Stimulated activated CD4-positive, alpha-beta T cell treated with anti-CD3 and anti-CD28 coated beads, TNF-alpha, amount 100 ng/mL, for 4 hours (primary cell): ENCODE results near the gene IER5.

Experiments used
- DNase-seq, 3 experiments: peaks; one replicate each; pipeline ENCODE4 v3.0.0-alpha.2; 2020; ENCODE audit warnings: low read depth in 3 of 3

Gene IER5

DNA sequence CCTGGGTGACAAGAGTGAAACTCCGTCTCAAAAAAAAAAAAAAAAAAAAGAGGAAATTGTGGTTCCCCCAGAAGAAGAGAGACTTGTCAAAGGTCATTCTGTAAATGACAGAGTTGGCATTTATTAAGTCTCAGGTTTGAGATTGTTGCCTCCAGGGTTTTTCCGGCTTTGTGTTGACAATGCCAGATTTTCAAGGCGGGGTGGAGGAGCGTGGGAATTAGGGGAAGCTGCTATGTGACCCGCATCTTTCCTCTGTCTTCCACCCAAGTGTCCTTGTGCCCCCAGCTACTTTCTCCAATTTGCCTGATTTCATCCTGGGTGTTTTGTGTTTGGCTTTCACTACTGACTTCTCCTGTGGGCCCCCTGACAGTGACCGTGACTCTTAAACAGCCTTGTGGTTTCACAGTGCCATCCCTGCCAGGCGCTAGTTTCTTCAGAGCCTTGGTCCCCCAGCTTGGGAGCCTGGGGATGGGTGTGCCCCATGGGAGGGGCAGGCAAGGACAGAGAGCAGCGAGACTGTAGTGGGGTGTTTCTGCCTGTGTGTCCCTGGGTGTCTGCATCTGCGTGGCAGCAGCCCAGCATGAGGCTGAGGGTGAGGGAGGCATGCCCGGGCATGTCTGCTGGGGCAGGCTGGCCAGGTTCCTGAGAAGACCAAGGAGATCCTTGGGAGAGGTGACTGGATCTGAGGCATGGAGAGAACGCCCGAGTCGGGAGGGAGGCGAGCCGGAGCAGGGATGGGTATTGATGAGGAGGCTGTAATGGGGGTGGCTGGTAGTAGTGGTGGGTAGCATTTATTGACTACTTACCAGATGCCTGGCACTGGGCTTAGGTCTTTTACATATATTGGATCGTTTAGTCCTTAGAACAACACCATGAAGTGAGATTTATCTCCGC lies 46.3 kb downstream of the IER5 start:
- no peak for DNase-seq

DNA sequence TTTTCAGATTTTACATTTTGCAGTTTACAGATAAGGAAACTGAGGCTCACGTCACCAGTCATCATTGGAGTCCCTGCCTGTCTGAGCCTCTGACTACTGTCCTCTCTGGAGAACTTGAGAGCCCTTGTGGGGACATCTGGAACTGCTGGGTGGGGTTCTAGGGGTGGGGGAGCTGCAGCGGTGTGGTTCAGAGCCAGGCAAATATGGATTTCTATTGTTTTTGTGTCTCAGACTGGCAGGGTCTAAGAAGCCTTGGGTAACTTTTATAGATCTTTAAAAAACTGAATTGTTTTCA lies 46.9 kb downstream of the IER5 start:
- no peak for DNase-seq

DNA sequence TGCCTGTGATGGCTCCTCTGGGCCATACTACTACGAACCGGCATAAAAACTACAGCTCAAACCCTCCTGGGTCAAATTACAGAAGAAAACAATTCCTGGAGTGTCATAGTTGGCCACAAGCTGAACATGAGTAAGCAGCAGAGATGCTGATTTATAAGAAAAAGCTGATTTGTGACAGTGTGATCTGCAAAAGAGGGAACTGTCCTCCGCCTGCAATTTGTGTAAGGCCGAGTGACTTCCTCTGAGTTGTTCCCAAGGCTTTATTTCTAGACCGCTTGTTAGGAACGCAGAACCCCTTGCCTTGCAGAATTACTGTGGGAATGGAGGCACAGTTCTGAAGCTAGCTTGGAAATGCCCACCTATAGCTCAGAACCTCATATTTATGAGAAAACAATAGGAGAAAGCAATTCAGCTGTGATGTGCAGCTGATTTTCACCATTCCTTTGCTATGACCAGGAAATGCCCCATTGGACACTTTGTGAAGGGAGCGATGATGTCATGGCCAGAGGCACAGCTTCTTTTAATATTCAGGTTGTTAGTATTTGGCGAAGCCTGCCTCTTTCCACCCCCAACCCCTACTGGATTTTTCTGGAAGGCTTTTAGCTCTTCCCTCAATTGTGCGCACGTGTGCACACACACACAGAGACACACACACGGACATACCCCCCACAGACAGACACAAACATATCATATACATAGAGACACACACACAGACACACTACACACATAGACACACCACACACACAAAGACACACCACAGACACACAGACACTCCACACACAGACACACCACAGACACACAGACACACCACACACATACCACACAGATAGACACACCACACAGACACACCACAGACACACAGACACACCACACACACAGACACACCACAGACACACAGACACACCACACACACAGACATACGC lies 47.6 kb downstream of the IER5 start:
- no peak for DNase-seq

DNA sequence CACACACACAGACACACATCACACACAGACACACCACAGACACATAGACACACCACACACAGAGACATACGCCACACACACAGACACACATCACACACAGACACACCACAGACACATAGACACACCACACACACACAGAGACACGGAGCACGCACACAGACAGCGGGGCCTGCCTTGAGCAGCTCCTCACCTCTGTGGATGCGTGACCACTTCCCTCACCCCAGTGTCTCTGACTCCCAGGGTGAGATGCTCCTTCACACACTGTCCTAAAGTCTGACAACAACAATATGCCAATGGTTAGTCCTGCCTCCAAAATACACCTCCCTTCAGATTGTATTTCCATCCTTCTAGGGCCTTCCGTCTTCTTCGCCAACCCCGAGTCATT lies 48.2 kb downstream of the IER5 start:
- no peak for DNase-seq

DNA sequence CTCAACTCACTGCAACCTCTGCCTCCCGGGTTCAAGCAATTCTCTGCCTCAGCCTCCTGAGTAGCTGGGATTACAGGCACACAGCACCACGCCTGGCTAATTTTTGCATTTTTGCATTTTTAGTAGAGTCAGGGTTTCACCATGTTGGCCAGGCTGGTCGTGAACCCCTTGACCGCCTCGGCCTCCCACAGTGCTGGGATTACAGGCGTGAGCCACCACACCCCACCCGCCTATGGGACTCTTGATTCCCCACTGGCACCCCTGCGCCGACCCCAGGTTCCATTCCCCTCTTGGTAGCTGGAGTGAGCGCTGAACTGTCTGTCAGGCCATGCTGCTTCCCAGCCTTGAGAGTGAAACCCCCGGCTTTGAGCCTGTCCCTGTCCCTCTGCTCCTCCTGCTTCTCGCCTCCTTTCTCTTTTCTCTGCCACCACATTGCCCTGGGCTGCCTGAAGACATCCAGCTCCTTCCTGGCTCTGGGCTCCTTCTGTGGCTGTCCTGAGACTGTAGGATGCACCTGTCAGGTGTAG lies 48.8 kb downstream of the IER5 start:
- no peak for DNase-seq

DNA sequence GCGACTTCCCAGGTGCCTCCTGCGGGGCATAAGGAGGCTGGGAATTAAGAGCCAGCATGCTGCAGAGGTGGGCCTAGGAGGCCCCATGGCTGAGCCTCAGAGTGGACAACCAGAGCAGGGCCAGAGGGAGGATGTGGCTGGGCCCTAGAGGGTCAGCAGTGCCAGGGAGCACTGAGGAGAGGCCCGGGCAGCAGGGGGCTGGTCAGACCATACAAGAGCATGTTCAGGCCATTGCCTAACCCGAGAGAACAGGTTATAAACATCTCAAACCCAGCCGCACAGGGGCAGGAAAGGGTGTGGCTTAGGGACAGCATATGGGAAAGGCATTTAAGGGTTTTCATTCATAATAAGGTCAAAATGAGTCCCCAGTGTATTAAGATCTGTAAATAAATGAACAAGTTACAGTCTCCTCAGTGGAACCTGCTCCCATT lies 51.1 kb downstream of the IER5 start:
- no peak for DNase-seq

DNA sequence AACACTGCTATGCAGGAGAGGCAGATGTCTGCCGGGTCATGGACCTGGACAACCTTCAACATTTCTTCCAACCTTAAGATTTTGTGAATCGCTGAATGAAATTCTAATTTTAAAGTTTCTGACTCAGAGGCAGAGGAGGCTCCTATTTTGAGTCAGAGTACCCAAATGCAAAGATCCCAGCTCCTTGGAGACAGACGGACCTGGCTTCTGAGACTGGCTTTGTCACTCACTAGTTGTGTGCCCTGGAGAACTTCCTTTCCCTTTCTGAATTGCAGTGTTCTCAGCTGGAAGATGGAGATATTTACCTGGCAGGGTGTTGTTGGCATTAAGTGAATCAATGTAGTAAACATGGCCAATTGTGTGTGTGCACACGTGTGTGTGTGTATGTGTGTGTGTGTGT lies 51.9 kb downstream of the IER5 start:
- DNase-seq, result no peak

DNA sequence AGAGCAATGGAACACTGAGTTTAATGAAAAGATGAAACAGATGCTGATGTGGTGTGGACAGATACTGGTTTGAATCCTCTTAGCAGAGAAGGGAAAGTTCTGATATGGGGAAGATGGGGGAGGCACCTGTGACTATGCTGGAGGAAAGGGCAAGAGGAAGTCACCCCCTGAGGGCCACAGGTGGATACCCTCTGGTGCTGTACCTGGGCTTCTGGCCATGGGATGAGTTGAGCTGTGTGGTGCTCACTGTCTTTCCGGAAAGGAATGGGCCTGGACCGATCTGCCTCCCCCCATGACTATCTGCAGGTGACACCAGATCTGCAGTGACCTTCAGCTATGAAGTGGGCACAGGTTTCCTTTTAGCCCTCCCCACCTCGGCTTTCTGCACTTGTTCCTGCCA lies 52.4 kb downstream of the IER5 start:
- no peak for DNase-seq

DNA sequence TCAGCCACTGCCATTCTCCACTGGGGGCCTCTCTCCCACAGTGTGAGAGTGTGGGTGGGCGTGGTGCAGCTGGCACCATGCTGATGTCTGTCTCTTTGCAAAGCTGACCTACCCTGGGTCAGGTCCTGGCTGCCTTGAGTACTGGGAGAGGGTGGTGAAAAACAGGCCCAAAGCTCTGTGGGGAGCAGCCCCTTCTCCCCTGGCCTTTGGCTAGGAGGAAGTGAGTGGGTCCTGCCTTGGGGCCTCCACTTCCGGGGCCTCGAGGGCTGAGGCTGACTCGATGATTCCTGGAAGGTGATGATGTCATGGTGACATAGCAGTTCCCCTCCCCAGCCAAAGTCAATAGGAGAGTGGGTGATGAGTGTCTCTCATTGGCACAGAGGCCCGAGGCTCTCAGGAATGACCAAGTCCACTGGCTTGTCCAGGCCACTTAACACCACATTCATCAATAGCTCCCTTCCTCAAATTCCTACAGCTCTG lies 53.0 kb downstream of the IER5 start:
- DNase-seq, result peak; percentile 38 to 49 (median 43)
